ENCODE measurements around the gene MYH10.

GRCh38 chr17:8577868-8578267 lies 52.7 kb downstream of the MYH10 start:
- TF ChIP-seq CTCF (IDR thresholded peaks at IDR 0.05) (no peak), POLR2A (IDR thresholded peaks at IDR 0.05) (no peak)
